HAP-1 (cell line): Measurements from ENCODE around the gene ALDH3A1.
A peak's percentile ranks its signal among the peaks of the same experiment; 100 is the strongest.
"Not testable (repeated sequence)": the region's sequence is repeated elsewhere in the genome, so short reads cannot be mapped to it uniquely, and the experiment has no call there.

Source experiments
- DNase-seq, 2 experiments: peaks; one replicate each; pipeline ENCODE4 v3.0.0-alpha.2; 2016 to 2020; ENCODE audit warnings: low spot score in 2 of 2
- H3K27me3 ChIP-seq: fragments of 250-450 bp; sonication (Bioruptor Pico); 2 replicates; pipeline ENCODE4 v1.5.1; 2020; ENCODE audit warnings: low read depth, mild to moderate bottlenecking, moderate library complexity
- H3K36me3 ChIP-seq: fragments of 250-450 bp; sonication (Bioruptor Pico); replicated peaks from 2 replicates; pipeline ENCODE4 v1.5.1; 2020; ENCODE audit warnings: mild to moderate bottlenecking
- H3K4me1 ChIP-seq: fragments of 250-450 bp; sonication (Bioruptor Pico); 2 replicates; pipeline ENCODE4 v1.5.1; 2020; ENCODE audit warnings: mild to moderate bottlenecking
- H3K4me3 ChIP-seq: fragments of 250-450 bp; sonication (Bioruptor Pico); 2 replicates; pipeline ENCODE4 v1.5.1; 2020; ENCODE audit warnings: mild to moderate bottlenecking, moderate library complexity
- H3K9me3 ChIP-seq: fragments of 250-450 bp; sonication (Bioruptor Pico); 2 replicates; pipeline ENCODE4 v1.5.1; 2020; ENCODE audit warnings: mild to moderate bottlenecking, moderate library complexity
- in situ Hi-C: fragments of 300-500 bp; cut with MboI; formaldehyde crosslinking; loops from 3 replicates; pipeline ENCODE4 v1.14.3; 2020; ENCODE audit warnings: low sequenced_read_pairs, inconsistent platforms, mixed read lengths

ALDH3A1 gene

DNA sequence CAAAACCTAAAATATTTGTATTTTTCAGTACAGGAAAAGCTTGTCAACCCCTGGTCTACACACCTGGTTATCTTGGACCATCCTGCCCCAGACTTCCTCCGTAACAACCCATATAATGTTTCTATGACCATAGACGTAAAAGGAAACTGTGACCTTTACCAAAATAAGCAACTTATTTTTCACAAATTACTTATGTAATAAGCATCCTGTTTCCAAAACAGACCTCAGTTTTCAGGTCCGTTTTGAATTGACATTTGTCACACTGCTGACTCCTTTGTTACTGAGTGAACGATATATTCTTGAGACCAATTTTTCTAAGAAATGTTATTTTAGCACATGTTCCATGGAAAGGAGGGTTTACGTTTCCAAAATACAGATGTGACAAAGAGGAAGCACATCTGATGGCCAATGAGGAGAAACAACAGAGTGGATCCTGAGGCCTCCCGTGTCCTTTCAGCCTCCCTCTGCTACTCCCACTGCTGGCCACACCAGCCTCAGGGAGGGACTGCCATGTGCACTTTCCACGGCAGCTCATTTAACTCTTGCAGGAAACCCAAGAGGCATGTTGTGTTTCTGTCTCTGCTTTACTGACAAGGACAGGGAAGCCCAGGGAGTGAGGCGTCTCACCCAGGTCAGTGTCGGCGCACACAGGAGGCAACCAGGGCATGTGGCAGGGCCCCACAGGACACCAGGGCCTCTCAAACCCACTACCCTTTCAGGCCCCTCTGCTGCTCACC lies 20.1 kb upstream of the ALDH3A1 start:
- DNase-seq = no peak
- no peaks in the 10 kb centered on the region for H3K27me3 ChIP-seq
- H3K36me3 ChIP-seq = no peaks in the 10 kb centered on the region
- H3K9me3 ChIP-seq = no peaks in the 10 kb centered on the region
- in situ Hi-C loops = no loop called here
- H3K4me1 ChIP-seq = no peaks in the 10 kb centered on the region
- H3K4me3 ChIP-seq = no peak overlapping the region

DNA sequence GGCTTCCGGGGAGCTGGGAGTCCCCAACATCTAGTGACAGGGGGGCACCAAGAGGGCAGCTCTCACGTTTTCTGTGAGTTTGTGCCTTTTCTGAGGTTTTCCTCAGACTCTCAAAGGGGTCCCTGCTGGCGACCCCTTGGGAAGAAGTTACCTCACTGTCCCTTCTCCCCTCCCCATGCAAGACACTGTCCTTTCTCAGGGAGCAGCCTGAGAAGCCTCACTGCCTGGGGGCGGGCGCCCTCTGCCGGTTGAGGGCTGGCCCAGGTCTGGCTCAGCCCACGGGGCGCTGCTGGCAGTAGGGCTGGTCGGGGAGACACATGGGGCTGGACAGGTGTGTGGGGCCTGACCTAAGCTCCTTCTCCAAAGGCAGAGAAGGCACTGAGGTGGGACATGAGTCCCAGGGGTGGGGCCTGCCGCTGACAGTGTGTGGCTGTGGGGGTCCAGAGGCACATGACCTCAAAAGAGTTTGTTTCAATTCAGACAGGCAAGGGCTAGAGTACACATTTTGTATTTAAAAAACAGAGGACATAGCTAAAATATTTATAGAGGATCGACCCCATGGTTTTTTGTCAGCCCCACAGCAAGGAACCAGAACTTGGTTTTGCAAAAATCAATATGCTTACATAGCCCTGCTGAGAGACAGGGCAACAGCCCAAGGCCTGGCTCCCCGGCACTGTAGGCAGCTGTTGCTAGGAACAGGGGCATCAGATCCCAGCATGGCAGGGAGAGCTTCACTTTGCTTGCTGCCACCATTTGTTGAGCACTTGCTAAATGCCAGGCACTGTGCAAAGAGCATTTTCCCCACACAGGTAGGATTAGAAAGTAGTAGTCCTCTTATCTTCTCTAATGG lies 18.5 kb upstream of the ALDH3A1 start:
- DNase-seq = peak; percentile 43 to 88
- in situ Hi-C loops = no loop called here

DNA sequence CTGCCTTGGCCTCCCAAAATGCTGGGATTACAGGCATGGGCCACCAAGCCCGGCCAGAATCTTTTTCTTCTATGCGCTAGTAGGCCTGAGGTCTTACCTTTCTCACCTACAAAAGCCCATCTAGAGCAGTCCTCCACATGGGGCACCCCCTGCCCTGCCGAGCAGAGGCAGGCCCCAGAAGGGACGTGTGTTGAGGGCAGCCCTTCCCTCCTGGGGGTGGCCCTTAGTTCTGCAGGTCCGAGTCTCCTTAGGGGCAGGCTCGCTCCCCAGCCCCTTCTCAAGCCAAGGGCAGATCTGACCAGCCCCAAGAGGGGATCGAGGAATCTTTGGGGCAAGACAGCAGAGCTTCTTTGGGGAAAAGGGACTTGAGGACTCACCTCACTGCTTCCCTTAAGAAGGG lies 17.9 kb upstream of the ALDH3A1 start:
- no peaks in the 10 kb centered on the region for H3K27me3 ChIP-seq
- H3K36me3 ChIP-seq = no peaks in the 10 kb centered on the region
- no peaks in the 10 kb centered on the region for H3K9me3 ChIP-seq
- in situ Hi-C loops = no loop called here
- H3K4me1 ChIP-seq = no peaks in the 10 kb centered on the region
- H3K4me3 ChIP-seq = no peak overlapping the region
- DNase-seq = no peak

More for the DNA sequence above, 18.5 kb upstream of the ALDH3A1 start:
- Histone ChIP-seq H3K27me3 (no peaks in the 10 kb centered on the region), H3K4me3 (no peak overlapping the region), H3K4me1 (no peaks in the 10 kb centered on the region), H3K9me3 (no peaks in the 10 kb centered on the region), H3K36me3 (no peaks in the 10 kb centered on the region)

DNA sequence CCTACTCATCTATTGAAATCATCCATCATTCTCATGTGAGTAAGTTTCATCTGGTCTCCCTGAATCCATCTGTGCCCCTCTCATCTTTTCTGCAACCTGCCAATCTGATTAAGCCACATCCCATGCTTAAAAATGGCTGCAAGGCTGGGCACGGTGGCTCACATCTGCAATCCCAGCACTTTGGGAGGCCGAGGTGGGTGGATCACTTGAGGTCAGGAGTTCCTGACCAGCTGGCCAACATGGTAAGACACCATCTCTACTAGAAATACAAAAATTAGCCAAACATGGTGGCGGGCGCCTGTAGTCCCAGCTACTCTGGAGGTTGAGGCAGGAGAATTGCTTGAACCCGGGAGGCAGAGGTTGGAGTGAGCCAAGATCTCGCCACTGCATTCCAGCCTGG lies 15.9 kb upstream of the ALDH3A1 start:
- in situ Hi-C loops = loop anchor here (5.0 kb wide), 2 partner anchors 252 to 402 kb away; partner anchors contain the start of gene B9D1
- H3K27me3 ChIP-seq = not testable (repeated sequence)

DNA sequence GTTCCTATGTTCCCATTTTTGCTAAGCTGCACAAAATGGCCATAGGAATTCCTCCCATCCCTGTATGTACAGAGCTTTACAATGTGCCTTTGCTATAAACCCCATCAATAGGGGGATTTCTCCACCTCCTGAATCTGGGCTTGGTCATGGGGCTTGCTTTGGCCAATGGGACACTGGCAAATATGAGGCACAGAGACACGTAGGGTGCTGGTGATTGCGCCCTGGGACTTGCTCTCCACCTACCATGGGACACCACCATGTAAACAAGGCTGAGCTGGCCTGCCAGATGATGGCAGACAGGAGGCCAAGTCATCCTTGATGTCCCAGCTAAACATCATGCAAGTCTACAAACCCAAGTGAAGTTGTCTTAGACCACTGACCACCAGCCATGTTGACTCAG lies 15.3 kb upstream of the ALDH3A1 start:
- H3K4me3 ChIP-seq = no peak overlapping the region
- DNase-seq = no peak
- no peaks in the 10 kb centered on the region for H3K4me1 ChIP-seq
- in situ Hi-C loops = loop anchor here (5.0 kb wide), 2 partner anchors 251 to 401 kb away; partner anchors contain the start of gene B9D1
- H3K27me3 ChIP-seq = no peaks in the 10 kb centered on the region
- no peaks in the 10 kb centered on the region for H3K36me3 ChIP-seq
- H3K9me3 ChIP-seq = no peaks in the 10 kb centered on the region

More for the DNA sequence above, 15.9 kb upstream of the ALDH3A1 start:
- not testable (repeated sequence) for H3K36me3 ChIP-seq, H3K4me3 ChIP-seq, DNase-seq, H3K4me1 ChIP-seq, H3K9me3 ChIP-seq

DNA sequence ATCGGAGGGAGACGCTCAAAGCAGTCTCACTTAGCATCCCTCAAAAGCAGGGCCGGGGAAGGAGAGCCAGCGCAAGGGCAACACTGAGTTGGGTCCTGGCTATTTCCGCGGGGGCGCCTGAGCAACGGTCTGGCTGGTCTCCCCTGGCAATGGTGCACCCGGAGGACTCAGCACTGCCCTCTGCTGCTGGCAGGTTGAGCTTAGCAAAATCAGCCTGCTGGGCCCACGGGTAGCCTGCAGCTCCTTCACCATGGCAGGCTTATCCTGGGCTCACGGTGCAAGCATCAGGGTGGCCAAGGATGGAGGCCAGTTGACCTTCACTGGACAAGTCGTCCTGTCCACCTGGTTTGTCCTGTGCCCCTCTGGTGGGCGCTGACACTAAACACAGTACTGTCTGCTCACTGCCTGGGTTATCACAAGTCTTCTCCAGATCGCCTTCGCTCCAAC lies 14.4 kb upstream of the ALDH3A1 start:
- peak; percentile 65 to 91 for DNase-seq
- Histone ChIP-seq H3K9me3 (no peaks in the 10 kb centered on the region), H3K4me3 (no peak overlapping the region), H3K36me3 (no peaks in the 10 kb centered on the region), H3K4me1 (no peaks in the 10 kb centered on the region), H3K27me3 (no peaks in the 10 kb centered on the region)
- in situ Hi-C loops = loop anchor here (5.0 kb wide), 2 partner anchors 250 to 400 kb away; partner anchors contain the start of gene B9D1

DNA sequence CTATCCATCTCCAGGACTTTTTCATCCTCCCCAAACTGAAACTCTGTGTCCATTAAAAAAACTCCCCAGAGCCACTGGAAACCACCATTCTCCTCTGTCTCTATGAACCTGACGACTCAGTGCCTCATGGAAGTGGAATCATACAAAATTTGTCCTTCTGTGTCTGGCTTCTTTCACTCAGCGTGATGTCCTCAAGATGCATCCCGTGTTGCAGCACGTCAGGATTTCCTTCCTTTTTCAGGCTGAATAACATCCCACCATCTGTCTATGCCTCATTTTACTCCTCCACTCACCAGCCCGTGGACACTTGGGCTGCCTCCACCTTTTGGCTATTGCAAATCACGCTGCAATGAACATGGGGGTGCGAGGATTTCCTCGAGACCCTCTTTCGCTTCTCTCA lies 12.6 kb upstream of the ALDH3A1 start:
- no peaks in the 10 kb centered on the region for H3K4me1 ChIP-seq
- no peaks in the 10 kb centered on the region for H3K27me3 ChIP-seq
- no peaks in the 10 kb centered on the region for H3K36me3 ChIP-seq
- H3K4me3 ChIP-seq = no peak overlapping the region
- no peaks in the 10 kb centered on the region for H3K9me3 ChIP-seq
- in situ Hi-C loops = loop anchor here (5.0 kb wide), 2 partner anchors 248 to 398 kb away; partner anchors contain the start of gene B9D1
- no peak for DNase-seq

DNA sequence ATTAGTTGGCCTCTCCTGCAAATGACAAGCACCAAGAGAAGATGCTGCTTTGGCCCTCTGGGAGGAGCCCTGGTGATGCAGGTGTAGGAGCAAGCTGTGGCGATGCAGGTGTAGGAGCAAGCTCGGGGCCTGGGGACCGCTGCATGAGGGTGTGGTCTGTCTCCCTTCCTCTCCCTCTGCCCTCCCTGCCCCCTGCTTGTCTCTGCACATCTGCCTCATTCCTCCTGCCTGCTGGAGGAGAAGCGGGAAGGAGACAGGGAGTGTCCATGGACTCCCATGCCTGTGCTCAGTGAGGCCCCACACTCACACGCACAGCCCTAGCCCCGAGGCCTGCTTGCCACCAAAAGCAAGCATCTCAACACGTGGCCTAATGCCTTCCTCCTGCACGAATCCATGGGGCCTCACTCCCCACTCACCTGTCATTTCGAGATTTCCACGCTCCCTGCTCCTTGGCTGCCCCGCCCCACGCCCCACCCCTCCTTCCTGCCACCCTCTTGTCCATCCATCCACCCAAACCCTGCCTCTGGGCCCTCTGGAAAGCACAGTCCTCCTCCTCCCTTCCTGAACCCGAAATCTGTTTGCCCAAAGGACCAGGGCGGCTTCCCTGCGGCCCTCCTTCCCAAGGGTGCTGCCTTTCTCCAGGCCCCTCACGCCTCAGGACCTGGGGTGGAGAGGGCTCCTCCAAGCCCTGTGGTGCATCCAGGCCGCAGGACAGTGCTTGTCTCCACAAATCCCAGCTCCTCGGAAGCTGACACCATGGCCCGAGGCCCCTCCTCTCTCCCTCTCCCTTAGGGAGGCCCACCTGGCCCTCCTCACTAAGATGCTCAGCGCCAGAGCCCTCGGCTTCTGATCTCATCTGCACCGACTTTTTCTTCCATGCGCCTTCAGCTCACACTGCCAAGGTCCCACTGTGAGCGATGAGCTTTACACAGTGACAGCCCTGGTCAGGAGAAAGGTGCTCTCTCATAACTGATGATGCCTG lies 11.8 kb upstream of the ALDH3A1 start:
- no peaks in the 10 kb centered on the region for H3K36me3 ChIP-seq
- H3K4me3 ChIP-seq = no peak overlapping the region
- no peaks in the 10 kb centered on the region for H3K4me1 ChIP-seq
- H3K9me3 ChIP-seq = no peaks in the 10 kb centered on the region
- H3K27me3 ChIP-seq = no peaks in the 10 kb centered on the region
- DNase-seq = no peak
- in situ Hi-C loops = loop anchor here (5.0 kb wide), 2 partner anchors 248 to 398 kb away; partner anchors contain the start of gene B9D1

DNA sequence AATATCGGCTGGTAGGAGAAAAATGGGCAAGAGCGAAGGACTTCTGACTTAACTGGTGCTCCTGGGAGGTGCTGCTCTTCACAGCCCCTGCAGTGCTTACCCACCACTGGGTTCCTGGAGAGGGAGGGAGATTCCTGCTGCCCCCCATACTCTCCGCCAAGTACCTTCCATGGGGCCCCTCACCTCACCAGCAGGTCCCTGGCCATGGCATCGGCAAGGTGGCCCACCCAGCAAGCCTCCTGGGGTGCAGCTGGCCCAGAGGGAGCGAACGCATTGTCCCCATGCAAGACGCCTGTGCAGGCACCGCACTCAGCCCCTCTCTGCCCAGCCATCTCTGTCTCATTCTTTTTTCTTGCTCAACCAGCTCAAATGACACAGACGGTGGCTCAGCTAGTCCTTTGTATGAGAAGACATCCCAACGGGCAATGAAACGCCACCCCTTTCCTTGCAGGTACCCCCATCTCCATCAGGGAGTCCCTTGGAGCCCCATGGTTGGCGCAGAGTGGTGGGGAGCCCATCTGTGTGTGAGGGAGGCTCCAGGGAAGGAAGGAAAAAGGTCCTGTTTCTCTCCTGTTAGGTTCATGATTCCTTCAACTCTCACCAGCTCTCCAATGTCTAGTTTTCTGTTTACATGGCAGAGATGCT lies 9.6 kb upstream of the ALDH3A1 start:
- Histone ChIP-seq H3K36me3 (no peaks in the 10 kb centered on the region), H3K4me3 (no peak overlapping the region), H3K27me3 (no peaks in the 10 kb centered on the region), H3K9me3 (no peaks in the 10 kb centered on the region), H3K4me1 (no peaks in the 10 kb centered on the region)
- no peak for DNase-seq
- in situ Hi-C loops = no loop called here

DNA sequence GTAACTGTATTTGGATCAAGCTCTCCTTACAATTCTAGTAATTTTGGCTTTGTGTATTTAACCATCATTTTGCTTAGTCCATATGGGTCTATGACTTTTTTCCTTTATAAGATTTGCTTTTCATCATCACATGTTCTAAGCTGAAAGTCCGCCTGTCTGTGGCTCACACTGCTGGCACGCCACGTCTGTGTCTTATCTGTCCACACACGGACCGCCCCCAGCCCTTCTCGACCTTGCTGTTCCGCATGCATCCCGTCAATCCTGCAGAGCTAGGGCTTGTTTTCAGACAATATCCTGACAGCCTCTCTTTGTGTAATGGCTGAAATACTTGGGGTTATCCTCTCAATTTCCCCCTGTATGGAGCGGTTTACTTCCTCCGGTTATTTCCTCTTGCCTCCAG lies 8.4 kb upstream of the ALDH3A1 start:
- Histone ChIP-seq H3K36me3 (no peaks in the 10 kb centered on the region), H3K4me3 (no peak overlapping the region), H3K9me3 (no peaks in the 10 kb centered on the region), H3K27me3 (no peaks in the 10 kb centered on the region), H3K4me1 (no peaks in the 10 kb centered on the region)
- no peak for DNase-seq
- in situ Hi-C loops = no loop called here

DNA sequence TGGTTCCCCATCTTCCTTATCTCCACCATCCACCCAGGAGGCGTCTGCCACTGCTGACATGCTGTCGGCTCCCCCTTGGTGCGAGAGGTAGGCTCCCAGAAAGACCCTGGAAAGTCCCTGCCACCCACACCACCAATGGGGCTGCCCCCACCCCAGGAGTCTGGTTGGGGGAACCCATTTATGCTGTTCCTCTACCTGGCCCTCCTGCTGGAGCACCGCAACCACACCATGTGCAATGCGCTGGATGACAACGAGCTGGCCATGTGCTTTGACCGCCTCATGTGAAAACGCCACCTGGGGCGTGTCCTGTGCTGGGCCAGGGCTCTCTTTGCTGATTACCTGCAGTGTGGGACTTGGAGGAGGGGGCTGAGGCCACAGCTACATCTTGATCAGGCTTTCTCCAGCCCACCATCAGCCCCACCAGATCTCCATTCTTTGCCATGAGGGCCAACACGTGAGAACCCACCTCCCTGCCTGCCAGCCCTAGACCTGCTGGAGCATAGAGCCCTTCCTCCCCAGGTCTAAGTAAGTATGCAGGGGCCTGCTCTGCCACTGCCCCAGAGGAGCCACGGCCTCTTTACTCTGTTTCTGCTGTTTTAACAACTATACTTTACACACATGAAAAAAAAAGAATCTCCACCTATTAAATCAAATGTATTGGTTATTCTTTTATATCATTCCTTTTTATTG lies 7.9 kb upstream of the ALDH3A1 start:
- no peak for DNase-seq
- in situ Hi-C loops = no loop called here
- Histone ChIP-seq H3K27me3 (no peaks in the 10 kb centered on the region), H3K4me3 (no peak overlapping the region), H3K4me1 (no peaks in the 10 kb centered on the region), H3K36me3 (no peaks in the 10 kb centered on the region), H3K9me3 (no peaks in the 10 kb centered on the region)

DNA sequence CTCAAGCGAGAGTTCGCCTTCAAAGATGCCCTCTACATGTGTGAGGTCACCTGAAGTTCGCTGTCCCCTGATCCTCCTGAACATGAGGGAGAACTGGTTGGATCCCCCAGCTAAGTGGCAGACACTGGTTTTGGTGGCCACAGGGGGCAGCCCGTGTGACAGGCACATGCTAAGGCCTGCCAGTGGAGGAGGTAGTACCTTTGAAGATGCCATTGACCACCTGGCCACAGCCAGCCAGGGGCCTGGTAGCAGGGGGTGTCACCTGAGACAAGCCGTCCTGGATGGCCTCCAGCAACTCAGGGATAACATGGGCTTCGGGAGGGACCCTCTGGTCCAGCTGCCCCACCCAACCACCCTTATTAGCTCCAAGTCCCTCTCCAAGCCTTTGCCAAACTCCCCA lies 7.3 kb upstream of the ALDH3A1 start:
- Histone ChIP-seq H3K4me1 (no peaks in the 10 kb centered on the region), H3K4me3 (no peak overlapping the region), H3K27me3 (no peaks in the 10 kb centered on the region), H3K9me3 (no peaks in the 10 kb centered on the region), H3K36me3 (no peaks in the 10 kb centered on the region)
- no peak for DNase-seq
- in situ Hi-C loops = no loop called here
